C4-2B (cell line): ENCODE results near the gene SLC16A7.
"Not testable (repeated sequence)": the region's sequence is repeated elsewhere in the genome, so short reads cannot be mapped to it uniquely, and the experiment has no call there.

Experiments
- CTCF ChIP-seq: fragments of 450-650 bp; conservative IDR thresholded peaks from 2 replicates; pipeline ENCODE4 v1.5.1; 2017; ENCODE audit warnings: mild to moderate bottlenecking
- ZFX ChIP-seq: fragments of 450-650 bp; IDR thresholded peaks from 2 replicates; pipeline ENCODE4 v1.6.1; 2017

GRCh38 chr12:59612823-59613434, 17.1 kb downstream of the SLC16A7 start:
- not testable (repeated sequence) for TF ChIP-seq CTCF, ZFX
